A549 (cell line): ENCODE results near the gene KIAA1671. TPM values are rescaled to one million over a fixed set of nuclear protein-coding genes. Genes with fewer than 3 reads are reported as not detected.

Source experiments
- ATAC-seq, 2 experiments: fragments of 200-7000 bp in 1 of 2; fragments of >200 bp in 1 of 2; cut with Nextera tagmentation in 1 of 2; cut with Tn5 transposase in 1 of 2; 3 replicates each; pipeline versions ENCODE4 v1.8.0 to v1.9.1; 2018 to 2020; ENCODE audit warnings: mild to moderate bottlenecking in 1 of 2, moderate library complexity in 1 of 2
- CTCF ChIA-PET: fragments of 300-600 bp; sonication (Branson Sonifier 250); formaldehyde crosslinking; extraction: SDS; loops from one replicate; lab custom pipeline; 2021; ENCODE audit warnings: antibody characterized with exemption, inconsistent platforms; lab: Yijun Ruan, JAX
- POLR2A ChIA-PET: fragments of 350-600 bp; formaldehyde crosslinking; extraction: SDS; loops from one replicate; lab custom pipeline; 2021; ENCODE audit warnings: antibody characterized with exemption, inconsistent platforms; lab: Yijun Ruan, JAX
- DNase-seq, 2 experiments: peaks; one replicate each; pipeline versions ENCODE4 v3.0.0 to v3.0.0-alpha.2; 2011 to 2016; ENCODE audit warnings: low read depth in 1 of 2, low spot score in 1 of 2
- FAIRE-seq: peaks from 2 replicates; lab custom pipeline; 2011; peaks lifted over from hg19 to GRCh38; lab: Jason Lieb, UNC
- H3K27ac ChIP-seq, 2 experiments: fragments of >200 bp; sonication (Bioruptor Twin); formaldehyde crosslinking; 3 replicates each; pipeline ENCODE4 v1.5.1; 2016 to 2017
- H3K4me1 ChIP-seq: fragments of >200 bp; sonication (Bioruptor Twin); formaldehyde crosslinking; 3 replicates; pipeline ENCODE4 v1.6.1; 2016
- H3K4me2 ChIP-seq: fragments of >200 bp; sonication (Bioruptor Twin); formaldehyde crosslinking; 3 replicates; pipeline ENCODE4 v1.6.1; 2016
- H3K4me3 ChIP-seq: fragments of >200 bp; sonication (Bioruptor Twin); formaldehyde crosslinking; 3 replicates; pipeline ENCODE4 v1.5.1; 2016
- H3K9me3 ChIP-seq: fragments of >200 bp; sonication (Bioruptor Twin); formaldehyde crosslinking; 3 replicates; pipeline ENCODE4 v1.6.1; 2016
- BCL3 ChIP-seq: fragments of >200 bp; sonication (Bioruptor Twin); formaldehyde crosslinking; IDR thresholded peaks from 3 replicates; pipeline ENCODE4 v1.6.1; 2016
- BHLHE40 ChIP-seq: IDR thresholded peaks from 2 replicates; pipeline ENCODE4 v1.6.1; 2012; ENCODE audit warnings: low read depth, low read length, inconsistent platforms
- CHD4 ChIP-seq: fragments of 200-600 bp; sonication (generic); IDR thresholded peaks from 2 replicates; pipeline ENCODE4 v1.6.1; 2016; ENCODE audit warnings: antibody characterized with exemption, mild to moderate bottlenecking, borderline replicate concordance
- EHMT2 ChIP-seq: fragments of 200-600 bp; sonication (generic); IDR thresholded peaks from 2 replicates; pipeline ENCODE4 v1.6.1; 2016; ENCODE audit warnings: antibody characterized with exemption, low read depth, mild to moderate bottlenecking, moderate library complexity
- EP300 ChIP-seq, 2 experiments: fragments of >200 bp; sonication (Bioruptor Twin); formaldehyde crosslinking; IDR thresholded peaks; 2 replicates in 1 of 2; 3 replicates in 1 of 2; pipeline ENCODE4 v1.6.1; 2016 to 2017
- FOSB ChIP-seq: fragments of 250-450 bp; sonication (Bioruptor Pico); IDR thresholded peaks from 2 replicates; pipeline ENCODE4 v1.5.0; 2020; ENCODE audit warnings: mild to moderate bottlenecking, moderate library complexity
- FOXS1 ChIP-seq: fragments of 250-450 bp; sonication (Bioruptor Pico); IDR thresholded peaks from 2 replicates; pipeline ENCODE4 v1.5.0; 2020; ENCODE audit warnings: mild to moderate bottlenecking, moderate library complexity
- HDAC2 ChIP-seq: fragments of 200-600 bp; sonication (generic); IDR thresholded peaks from 2 replicates; pipeline ENCODE4 v1.6.1; 2016
- HES2 ChIP-seq: fragments of >200 bp; sonication (Bioruptor Twin); formaldehyde crosslinking; IDR thresholded peaks from 2 replicates; pipeline ENCODE4 v1.6.1; 2016
- HOXB13 ChIP-seq: fragments of 250-450 bp; sonication (Bioruptor Pico); IDR thresholded peaks from 2 replicates; pipeline ENCODE4 v1.5.0; 2020; ENCODE audit warnings: low read depth, mild to moderate bottlenecking, moderate library complexity
- KDM1A ChIP-seq: fragments of 200-600 bp; sonication (generic); IDR thresholded peaks from 2 replicates; pipeline ENCODE4 v1.6.1; 2016; ENCODE audit warnings: low read depth, mild to moderate bottlenecking
- KDM5A ChIP-seq: fragments of 200-600 bp; sonication (generic); IDR thresholded peaks from 2 replicates; pipeline ENCODE4 v1.6.1; 2016; ENCODE audit warnings: antibody characterized with exemption, mild to moderate bottlenecking
- MAFK ChIP-seq: fragments of 450-650 bp; IDR thresholded peaks from 2 replicates; pipeline ENCODE4 v1.6.1; 2014; ENCODE audit not compliant: partially characterized antibody
- MAZ ChIP-seq: fragments of 150-350 bp; IDR thresholded peaks from 2 replicates; pipeline ENCODE4 v1.6.1; 2014; ENCODE audit warnings: antibody characterized with exemption, low read depth, low read length, borderline replicate concordance
- PHF8 ChIP-seq: fragments of 200-600 bp; sonication (generic); IDR thresholded peaks from 2 replicates; pipeline ENCODE4 v1.6.1; 2016; ENCODE audit warnings: low read depth, mild to moderate bottlenecking, antibody characterized with exemption, moderate library complexity, borderline replicate concordance
- RAD21 ChIP-seq, 2 experiments: fragments of >200 bp in 1 of 2; sonication (Bioruptor Twin) in 1 of 2; formaldehyde crosslinking in 1 of 2; IDR thresholded peaks in 1 of 2; conservative IDR thresholded peaks in 1 of 2; 2 replicates in 1 of 2; 3 replicates in 1 of 2; pipeline ENCODE4 v1.6.1; 2012 to 2018; ENCODE audit warnings: inconsistent platforms in 1 of 2
- RCOR1 ChIP-seq: fragments of 150-350 bp; IDR thresholded peaks from 2 replicates; pipeline ENCODE4 v1.6.1; 2014; ENCODE audit warnings: antibody characterized with exemption, low read length, low read depth
- SREBF2 ChIP-seq: fragments of 450-650 bp; IDR thresholded peaks from 2 replicates; pipeline ENCODE4 v1.6.1; 2014; ENCODE audit warnings: mild to moderate bottlenecking, moderate library complexity
- ZC3H11A ChIP-seq: fragments of 450-650 bp; IDR thresholded peaks from 2 replicates; pipeline ENCODE4 v1.6.1; 2014; ENCODE audit warnings: antibody characterized with exemption, mild to moderate bottlenecking
- ZNF302 ChIP-seq: fragments of 250-450 bp; sonication (Bioruptor Pico); IDR thresholded peaks from 2 replicates; pipeline ENCODE4 v1.9.0; 2021; ENCODE audit warnings: inconsistent platforms, mild to moderate bottlenecking, moderate library complexity
- ZSCAN20 ChIP-seq: fragments of 250-450 bp; sonication (Bioruptor Pico); IDR thresholded peaks from 2 replicates; pipeline ENCODE4 v1.8.0; 2022; ENCODE audit warnings: mild to moderate bottlenecking, moderate library complexity
- WGBS: methylation state at CpG from one replicate; pipeline ENCODE4 v1.1.6; 2017; ENCODE audit errors: missing lambda C conversion rate; 5-methylcytosine and 5-hydroxymethylcytosine counted together
- polyA plus RNA-seq, 4 experiments: library from polyadenylated mRNA; depleted of rRNA in 3 of 4; stranded (reverse); fragments of >200 nt; fragmentation: RNase III in 1 of 4; extraction: RNeasy Plus Mini Kit Qiagen cat#74134 plus additional on column Dnase treatment in 1 of 4; gene quantifications; 2 replicates in 3 of 4; 3 replicates in 1 of 4; pipeline ENCODE4 v1.2.3, GENCODE V29; 2011 to 2017
- TF ChIP-seq, protein P1 (sequence below): IDR thresholded peaks from 2 replicates; pipeline ENCODE4 v1.6.1; 2012
- TF ChIP-seq, protein P2 (sequence below): IDR thresholded peaks from 2 replicates; pipeline ENCODE4 v1.6.1; 2012; ENCODE audit warnings: low read depth, borderline replicate concordance
- TF ChIP-seq, protein P3 (sequence below): fragments of 250-450 bp; sonication (Bioruptor Pico); IDR thresholded peaks from 2 replicates; pipeline ENCODE4 v1.5.0; 2020; ENCODE audit warnings: low read depth, mild to moderate bottlenecking, moderate library complexity

The KIAA1671 gene
- polyA plus RNA-seq, 2 of the 4 experiments (the other 2 are of a cell fraction) = 5.3 to 7.9 TPM

DNA sequence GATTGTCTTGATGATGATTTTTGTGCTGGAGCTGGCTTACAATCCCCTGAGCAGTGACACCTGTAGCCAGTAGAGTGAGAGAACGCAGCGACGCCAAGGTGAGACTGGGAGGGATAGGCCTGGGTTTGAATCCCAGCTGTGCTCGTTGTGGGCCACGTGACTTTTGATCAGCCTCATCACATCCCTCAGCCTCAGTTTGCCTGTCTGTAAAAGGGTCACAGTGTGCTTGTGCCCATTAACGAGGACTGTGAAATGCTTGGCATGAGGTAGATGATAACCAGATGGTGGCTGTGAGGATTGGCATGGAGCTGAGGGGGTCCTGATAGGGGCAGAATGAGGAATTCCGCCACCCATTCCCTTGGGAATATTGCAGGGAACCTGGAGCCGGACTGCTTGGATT is 9.6 kb downstream of the KIAA1671 start:
- Histone ChIP-seq H3K9me3 (no peaks in the 10 kb centered on the region), H3K4me2 (no peak overlapping the region), H3K27ac (no peak overlapping the region), H3K4me1 (peaks cover 15% of the 10 kb centered on the region), H3K4me3 (no peak overlapping the region)
- ChIA-PET POLR2A (no interaction called here), CTCF (interaction anchor here (1.3 to 2.5 kb wide), 6 partner anchors 9 to 159 kb away, joined by 3 to 11 read pairs (median 5); partner anchors contain the start of gene KIAA1671)
- ATAC-seq (no peak), FAIRE-seq (no peak), DNase-seq (no peak)
- TF ChIP-seq ZSCAN20 (CRISPR knock-in tag) = no peak
- no peak for TF ChIP-seq CHD4
- no peak for TF ChIP-seq SREBF2
- no peak for TF ChIP-seq EHMT2
- no peak for TF ChIP-seq HDAC2
- TF ChIP-seq, protein P1, sequence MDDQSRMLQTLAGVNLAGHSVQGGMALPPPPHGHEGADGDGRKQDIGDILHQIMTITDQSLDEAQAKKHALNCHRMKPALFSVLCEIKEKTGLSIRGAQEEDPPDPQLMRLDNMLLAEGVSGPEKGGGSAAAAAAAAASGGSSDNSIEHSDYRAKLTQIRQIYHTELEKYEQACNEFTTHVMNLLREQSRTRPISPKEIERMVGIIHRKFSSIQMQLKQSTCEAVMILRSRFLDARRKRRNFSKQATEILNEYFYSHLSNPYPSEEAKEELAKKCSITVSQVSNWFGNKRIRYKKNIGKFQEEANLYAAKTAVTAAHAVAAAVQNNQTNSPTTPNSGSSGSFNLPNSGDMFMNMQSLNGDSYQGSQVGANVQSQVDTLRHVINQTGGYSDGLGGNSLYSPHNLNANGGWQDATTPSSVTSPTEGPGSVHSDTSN = no peak
- TF ChIP-seq RCOR1 = no peak
- no peak for TF ChIP-seq KDM1A
- no peak for TF ChIP-seq HOXB13 (CRISPR knock-in tag)
- no peak for TF ChIP-seq MAZ
- TF ChIP-seq ZC3H11A = no peak
- no peak for TF ChIP-seq KDM5A
- no peak for TF ChIP-seq ZNF302 (CRISPR knock-in tag)
- TF ChIP-seq FOSB (CRISPR knock-in tag) = no peak
- TF ChIP-seq RAD21 (conservative IDR thresholded peaks at IDR 0.05 in 1 of 2, IDR thresholded peaks at IDR 0.05 in 1 of 2) = no peak
- TF ChIP-seq BHLHE40 = no peak
- no peak for TF ChIP-seq HES2
- TF ChIP-seq FOXS1 (CRISPR knock-in tag) = no peak
- WGBS = 92% methylated on average over 8 of the region's 8 CpGs

DNA sequence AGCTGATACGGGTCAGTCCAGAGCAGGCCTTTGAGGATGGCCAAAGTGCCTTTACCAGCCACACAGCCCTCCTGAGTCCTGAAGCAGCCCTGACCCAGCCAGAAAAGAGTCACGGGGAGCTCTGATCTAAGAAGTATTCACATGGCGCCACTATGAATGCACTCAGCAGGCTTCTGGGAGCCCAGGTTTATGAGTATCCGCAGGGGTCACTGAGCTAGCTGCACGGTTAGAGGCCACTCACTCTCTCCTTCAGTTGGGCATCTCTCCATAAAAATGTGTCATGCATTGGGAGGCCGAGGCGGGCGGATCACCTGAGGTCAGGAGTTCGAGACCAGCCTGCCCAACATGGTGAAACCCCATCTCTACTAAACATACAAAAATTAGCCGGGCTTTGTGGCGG is 10.3 kb downstream of the KIAA1671 start:
- CTCF ChIA-PET = interaction anchor here (1.3 to 2.5 kb wide), 6 partner anchors 10 to 160 kb away, joined by 3 to 11 read pairs (median 5); partner anchors contain the start of gene KIAA1671
- 85% methylated on average over 9 of the region's 11 CpGs for WGBS
- Histone ChIP-seq H3K4me3 (no peak overlapping the region), H3K27ac (no peak overlapping the region), H3K9me3 (no peaks in the 10 kb centered on the region), H3K4me2 (no peak overlapping the region), H3K4me1 (peaks cover 15% of the 10 kb centered on the region)
- FAIRE-seq (no peak), ATAC-seq (no peak), DNase-seq (no peak)
- POLR2A ChIA-PET = no interaction called here
- TF ChIP-seq KDM5A = no peak
- TF ChIP-seq, protein P2, sequence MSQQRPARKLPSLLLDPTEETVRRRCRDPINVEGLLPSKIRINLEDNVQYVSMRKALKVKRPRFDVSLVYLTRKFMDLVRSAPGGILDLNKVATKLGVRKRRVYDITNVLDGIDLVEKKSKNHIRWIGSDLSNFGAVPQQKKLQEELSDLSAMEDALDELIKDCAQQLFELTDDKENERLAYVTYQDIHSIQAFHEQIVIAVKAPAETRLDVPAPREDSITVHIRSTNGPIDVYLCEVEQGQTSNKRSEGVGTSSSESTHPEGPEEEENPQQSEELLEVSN = no peak

DNA sequence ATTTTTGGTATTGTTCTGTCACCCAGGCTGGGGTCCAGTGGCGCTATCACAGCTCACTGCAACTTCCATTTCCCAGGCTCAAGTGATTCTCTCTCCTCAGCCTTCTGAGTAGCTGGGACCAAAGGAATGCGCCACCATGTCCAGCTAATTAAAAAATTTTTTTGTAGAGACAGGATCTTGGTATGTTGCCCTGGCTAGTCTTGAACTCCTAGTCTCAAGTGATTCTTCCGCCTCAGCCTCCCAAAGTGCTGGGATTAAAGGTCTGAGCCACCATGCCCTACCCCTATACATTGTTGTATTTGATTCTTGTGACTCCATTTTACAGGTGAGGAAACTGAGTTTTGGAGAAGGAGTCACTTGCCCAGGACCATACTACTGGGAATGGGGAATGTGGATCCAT is 11.9 kb downstream of the KIAA1671 start:
- H3K4me2 ChIP-seq = no peak overlapping the region
- no peak overlapping the region for H3K27ac ChIP-seq
- H3K4me1 ChIP-seq = peaks cover 29% of the 10 kb centered on the region
- FAIRE-seq (no peak), DNase-seq (no peak), ATAC-seq (no peak)
- H3K9me3 ChIP-seq = no peaks in the 10 kb centered on the region
- ChIA-PET CTCF (interaction anchor here (0.7 kb wide), 1 partner anchor 64 kb away, joined by 3 read pairs; no protein-coding TSS in a partner anchor), POLR2A (no interaction called here)
- TF ChIP-seq PHF8 = no peak
- TF ChIP-seq EP300 (IDR thresholded peaks at IDR 0.05) = no peak
- TF ChIP-seq ZNF302 (CRISPR knock-in tag) = no peak
- no peak for TF ChIP-seq MAZ
- TF ChIP-seq MAFK = no peak
- TF ChIP-seq, protein P3, sequence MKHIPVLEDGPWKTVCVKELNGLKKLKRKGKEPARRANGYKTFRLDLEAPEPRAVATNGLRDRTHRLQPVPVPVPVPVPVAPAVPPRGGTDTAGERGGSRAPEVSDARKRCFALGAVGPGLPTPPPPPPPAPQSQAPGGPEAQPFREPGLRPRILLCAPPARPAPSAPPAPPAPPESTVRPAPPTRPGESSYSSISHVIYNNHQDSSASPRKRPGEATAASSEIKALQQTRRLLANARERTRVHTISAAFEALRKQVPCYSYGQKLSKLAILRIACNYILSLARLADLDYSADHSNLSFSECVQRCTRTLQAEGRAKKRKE (CRISPR knock-in tag) = no peak
- TF ChIP-seq RCOR1 = no peak
- no peak for TF ChIP-seq BCL3
- WGBS = 97% methylated on average over 3 of the region's 3 CpGs
- H3K4me3 ChIP-seq = no peak overlapping the region
